Measurements from ENCODE around the gene PSMG4.

PSMG4 gene

GRCh38 chr6:3252861-3253596, 5.7 kb upstream of the PSMG4 start:
- DNase-seq, result no peak

GRCh38 chr6:3253597-3253961, 5.2 kb upstream of the PSMG4 start:
- DNase-seq, result no peak

- DNase-seq, result no peak
These were observed 546 bp upstream of the PSMG4 start for GRCh38 chr6:3258201-3258600.

- DNase-seq, result peak; percentile 68
These were observed 778 bp downstream of the PSMG4 start for GRCh38 chr6:3259491-3259958.

- no peak for DNase-seq
These were observed 1.5 kb downstream of the PSMG4 start for GRCh38 chr6:3260296-3260695.

- DNase-seq, result no peak
These were observed 2.2 kb downstream of the PSMG4 start for GRCh38 chr6:3260772-3261517.

GRCh38 chr6:3261518-3261820, 2.7 kb downstream of the PSMG4 start:
- DNase-seq, result no peak

GRCh38 chr6:3261921-3262320, 3.2 kb downstream of the PSMG4 start:
- DNase-seq, result no peak

- DNase-seq, result no peak
These were observed 4.3 kb downstream of the PSMG4 start for GRCh38 chr6:3263096-3263495.

GRCh38 chr6:3264356-3264755, 5.6 kb downstream of the PSMG4 start:
- DNase-seq, result no peak

- DNase-seq, result no peak
These were observed 6.9 kb downstream of the PSMG4 start for GRCh38 chr6:3265671-3266070.

GRCh38 chr6:3266170-3266569, 7.4 kb downstream of the PSMG4 start:
- DNase-seq, result no peak

- no peak for DNase-seq
These were observed 8.4 kb downstream of the PSMG4 start for GRCh38 chr6:3267162-3267561.

GRCh38 chr6:3268680-3269079, 9.9 kb downstream of the PSMG4 start:
- no peak for DNase-seq

GRCh38 chr6:3269281-3269975, 10.7 kb downstream of the PSMG4 start:
- DNase-seq, result no peak

- no peak for DNase-seq
These were observed 11.5 kb downstream of the PSMG4 start for GRCh38 chr6:3270258-3270657.

- DNase-seq, result no peak
These were observed 13.0 kb downstream of the PSMG4 start for GRCh38 chr6:3271756-3272155.

- DNase-seq, result no peak
These were observed 14.3 kb downstream of the PSMG4 start for GRCh38 chr6:3272911-3273547.

- DNase-seq, result no peak
These were observed 15.2 kb downstream of the PSMG4 start for GRCh38 chr6:3273707-3274521.

GRCh38 chr6:3276174-3277167, 17.7 kb downstream of the PSMG4 start:
- DNase-seq, result no peak

GRCh38 chr6:3277251-3277650, 18.5 kb downstream of the PSMG4 start:
- no peak for DNase-seq
